Activated CD4-positive, alpha-beta T cell treated with anti-CD3 and anti-CD28 coated beads, Interleukin-10, Interleukin-2, amounts not matched to agents 100 ng/mL and 50 ng/mL, durations not matched to agents 16 hours and 8 hours (primary cell): ENCODE results near the gene COL5A1.

Source experiments
- DNase-seq: peaks from one replicate; pipeline ENCODE4 v3.0.0-alpha.2; 2020

Gene COL5A1

DNA sequence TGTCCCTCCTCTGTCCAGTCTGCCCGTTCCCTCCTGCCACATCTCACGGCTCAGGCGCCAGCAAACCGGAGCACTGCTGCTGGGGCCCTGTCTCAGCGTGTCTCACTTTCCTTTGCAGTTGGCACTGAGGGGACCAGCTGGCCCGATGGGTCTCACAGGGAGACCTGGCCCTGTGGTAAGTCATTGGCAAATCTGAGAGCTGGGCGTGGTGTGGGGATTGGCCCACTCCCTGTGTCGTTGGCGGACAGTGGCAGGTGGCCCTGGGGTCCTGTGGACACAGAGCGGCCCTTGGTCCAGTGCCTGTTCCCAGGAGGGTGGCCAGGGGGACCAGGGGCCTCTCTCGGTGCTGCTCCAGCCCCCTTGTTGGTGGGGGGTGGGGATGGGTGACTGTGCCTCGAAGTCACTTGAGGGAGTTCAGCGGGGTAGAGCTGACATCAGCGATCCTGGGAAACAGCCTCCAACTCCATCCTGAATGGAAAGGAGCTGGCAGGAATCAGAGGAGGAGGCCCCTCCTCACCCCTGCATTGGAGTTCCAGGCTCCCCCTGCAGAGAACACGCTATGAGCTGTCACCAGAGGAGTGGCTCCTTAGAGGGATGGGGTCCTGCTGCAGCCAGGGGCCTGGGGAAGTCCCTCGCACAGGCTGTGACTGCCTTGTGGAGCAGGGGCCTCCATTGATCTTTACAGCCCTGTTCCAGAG is 111.0 kb downstream of the COL5A1 start:
- DNase-seq: no peak

DNA sequence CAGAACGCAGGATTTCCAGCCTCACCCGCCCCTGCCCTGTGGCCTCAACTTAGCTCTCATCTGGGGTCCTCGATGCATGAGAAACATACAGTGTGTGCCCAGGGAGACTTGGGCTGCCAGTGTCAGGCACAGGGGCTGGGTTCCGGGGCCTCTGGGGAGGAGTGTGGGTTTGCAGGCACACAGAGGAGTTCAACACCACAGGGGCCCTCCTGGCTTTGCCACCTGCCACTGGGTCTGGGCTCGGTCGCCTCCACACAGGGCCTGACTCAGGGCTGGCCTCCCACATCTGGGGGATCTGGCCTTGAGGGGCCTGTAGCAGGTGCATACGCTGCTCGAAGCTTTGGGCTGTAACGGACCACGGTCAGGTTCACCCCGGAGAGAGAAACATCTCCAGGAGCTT is 111.6 kb downstream of the COL5A1 start:
- no peak for DNase-seq

DNA sequence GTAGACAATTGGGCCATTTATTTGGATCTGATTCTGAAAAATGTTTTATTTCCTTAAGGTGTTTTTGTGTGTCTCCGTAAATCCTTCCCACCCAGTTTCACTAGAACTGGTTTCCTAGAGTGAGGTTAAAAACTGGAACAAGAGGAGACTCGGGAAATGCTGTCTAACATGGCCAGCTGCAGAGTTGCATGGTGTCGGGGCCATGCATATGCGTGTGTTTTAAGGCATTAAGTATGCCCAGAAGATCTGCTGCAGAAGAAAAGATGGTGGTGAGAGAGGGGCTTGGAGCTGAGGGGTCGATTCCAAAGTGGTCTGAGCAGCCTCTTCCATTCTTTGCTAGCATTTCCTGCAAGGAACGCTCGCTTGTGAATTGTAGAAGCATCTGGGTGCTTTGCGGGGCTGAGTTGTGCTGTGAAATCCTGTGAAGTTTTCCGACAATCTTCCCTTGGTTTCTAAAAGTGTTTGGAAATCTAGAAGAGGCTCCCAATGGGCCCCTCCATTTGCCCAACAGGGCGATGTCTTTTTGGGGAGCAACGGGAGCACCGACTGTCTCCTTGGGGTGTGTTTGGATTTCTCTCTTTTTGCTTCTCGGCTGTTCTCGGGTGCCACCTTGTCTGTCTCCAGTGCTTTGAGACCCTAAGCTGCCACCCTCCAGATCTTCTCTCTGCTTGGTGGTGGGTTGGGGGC is 113.8 kb downstream of the COL5A1 start:
- no peak for DNase-seq

DNA sequence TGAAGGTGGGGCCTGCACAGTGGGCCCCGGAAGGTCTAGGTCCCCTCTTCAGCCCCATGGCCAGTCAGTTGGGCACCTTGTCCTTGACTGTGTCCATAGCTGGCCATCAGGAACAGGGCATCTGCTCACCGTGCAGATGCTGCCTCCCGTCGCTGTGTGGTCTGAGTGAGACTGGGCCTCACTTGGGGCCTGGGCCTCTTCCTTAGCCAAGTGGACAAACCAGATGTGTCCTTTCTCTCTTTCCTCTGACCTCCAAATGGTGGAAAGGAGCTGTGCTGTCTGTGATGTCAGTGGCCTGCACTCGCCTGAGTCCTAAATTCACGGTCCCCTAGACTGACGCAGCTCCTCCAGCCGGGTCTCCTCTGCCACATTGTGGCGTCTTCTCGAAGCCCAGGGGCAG is 114.5 kb downstream of the COL5A1 start:
- DNase-seq: no peak

DNA sequence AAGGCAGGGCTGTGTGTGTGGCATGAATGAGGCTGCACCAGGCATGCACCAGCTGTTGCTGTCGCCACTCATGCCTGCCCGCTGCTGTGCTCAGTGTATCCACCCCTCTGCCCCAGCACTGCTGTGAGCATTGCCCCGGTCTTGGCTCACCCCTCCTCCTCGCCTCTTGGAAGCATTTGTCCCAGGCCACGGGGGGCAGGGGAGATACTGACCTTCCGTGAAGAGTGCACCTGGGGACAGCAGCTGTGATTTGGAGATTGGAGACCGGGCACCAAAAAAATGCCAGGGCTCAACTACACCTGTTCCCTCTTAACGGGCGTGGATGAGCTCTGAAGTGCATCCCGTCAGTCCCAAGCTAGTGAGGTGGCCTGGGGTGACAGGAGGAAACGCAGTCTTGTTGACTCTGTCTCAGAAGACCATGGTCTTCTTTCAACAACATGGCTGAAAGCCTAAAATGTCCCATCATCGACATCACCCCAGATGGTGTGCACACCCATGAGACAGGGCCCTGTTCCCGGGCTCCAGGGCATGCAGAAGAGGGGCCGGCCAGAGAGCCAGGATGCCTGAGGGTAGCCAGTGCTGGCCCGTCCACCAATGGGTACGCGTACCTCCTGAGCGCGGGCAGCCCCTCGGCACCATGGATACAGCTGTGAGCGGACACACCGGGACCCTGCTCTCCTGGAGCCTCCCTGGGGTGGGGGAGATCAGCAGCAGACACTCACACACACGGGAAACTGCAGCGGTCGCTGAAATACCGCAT is 115.8 kb downstream of the COL5A1 start:
- DNase-seq: no peak

DNA sequence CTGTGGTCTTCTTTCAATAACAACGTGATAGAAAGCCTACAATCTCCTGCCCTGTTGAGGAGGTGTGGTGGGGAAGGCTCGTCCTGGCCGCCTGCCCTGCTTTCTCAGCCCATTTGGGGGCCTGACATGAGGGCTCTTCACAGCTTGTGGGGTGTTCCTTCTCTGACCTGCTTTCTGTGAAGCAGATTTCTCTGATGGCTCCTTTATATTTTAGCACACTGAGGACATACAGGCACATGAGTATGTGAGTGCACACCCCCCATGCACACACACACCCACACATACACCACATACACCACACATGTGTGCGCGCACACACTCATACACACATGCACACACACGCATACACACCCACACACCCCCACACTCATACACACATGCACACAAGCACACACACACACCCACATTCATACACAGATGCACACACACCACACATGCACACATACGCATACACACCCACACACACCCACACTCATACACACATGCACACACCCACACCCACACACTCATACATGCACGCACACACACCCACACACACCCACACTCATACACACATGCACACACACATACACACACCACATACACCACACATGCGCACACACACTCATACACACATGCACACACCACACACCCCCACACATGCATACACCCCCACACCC is 117.5 kb downstream of the COL5A1 start:
- no peak for DNase-seq

DNA sequence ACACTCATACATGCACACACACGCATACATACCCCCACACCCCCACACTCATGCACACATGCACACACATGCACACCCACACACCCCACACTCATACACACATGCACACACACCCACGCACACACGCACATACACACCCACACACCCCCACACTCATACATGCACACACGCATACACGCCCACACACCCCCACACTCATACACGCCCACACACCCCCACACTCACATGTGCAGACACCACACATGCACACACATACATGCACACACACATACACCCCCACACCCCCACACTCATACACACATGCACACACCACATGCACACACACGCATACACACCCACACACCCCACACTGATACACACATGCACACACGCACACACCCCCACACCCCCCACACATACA is 118.3 kb downstream of the COL5A1 start:
- DNase-seq: no peak

DNA sequence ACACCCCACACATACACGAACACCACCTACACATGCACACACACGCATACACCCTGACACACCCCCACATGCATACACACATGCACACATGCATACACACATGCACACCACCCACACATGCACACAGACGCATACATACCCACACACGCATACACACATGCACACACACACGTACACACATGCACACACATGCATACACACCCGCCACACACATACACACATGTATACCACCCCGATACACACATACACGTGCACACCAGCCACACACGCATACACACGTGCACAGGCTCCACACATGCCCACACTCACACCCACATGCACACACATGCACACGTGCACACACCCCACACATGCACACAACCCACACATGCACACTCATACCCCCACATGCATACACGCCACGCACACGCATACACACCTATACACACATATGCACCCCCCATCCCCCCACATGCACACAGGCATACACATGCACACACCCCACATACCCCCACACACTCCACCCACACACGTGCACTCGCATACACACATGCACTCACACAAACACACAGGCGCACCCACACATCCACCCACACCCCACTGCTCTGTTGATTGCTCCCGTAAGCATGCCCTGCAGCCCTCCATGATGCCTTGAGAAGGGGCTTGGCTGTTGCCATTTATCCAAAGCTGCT is 119.3 kb downstream of the COL5A1 start:
- DNase-seq: no peak

DNA sequence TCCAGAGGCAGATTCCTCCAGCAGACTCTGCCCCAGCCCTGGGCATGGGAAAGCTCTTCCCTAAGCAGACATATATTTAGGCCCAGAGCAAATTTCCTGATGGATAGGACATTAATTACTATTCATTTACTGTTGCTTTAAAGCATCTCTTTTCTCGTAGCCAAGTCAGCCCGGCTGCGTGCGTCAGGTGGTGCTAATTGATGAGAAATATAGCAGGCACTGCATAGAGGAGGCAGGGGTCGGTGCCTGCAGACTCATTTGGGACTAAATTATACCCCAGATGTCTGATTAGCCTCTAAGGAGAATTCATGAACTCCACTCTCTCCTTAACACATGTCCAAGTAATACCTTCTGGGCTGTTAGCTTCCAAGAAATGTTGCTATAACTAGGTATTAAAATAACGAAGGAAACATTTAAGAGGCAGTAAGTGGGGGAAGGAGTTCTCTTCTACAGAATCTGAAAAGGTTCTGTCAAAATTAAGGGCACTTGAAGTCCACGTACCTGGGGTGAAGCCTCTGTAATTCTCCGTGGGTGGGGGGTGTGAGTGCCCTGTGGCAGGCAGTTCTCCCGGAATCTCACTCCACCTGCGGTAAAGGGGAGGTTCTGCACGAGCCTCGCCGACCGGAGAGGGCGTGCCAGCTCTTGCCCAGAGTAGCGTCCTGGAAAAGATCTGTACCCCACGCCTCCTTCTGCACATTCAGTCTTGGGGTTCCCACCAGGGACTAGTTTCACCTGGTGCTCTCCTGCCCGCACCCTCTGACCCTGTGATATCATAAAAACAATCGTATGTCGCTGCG is 123.1 kb downstream of the COL5A1 start:
- DNase-seq: no peak

DNA sequence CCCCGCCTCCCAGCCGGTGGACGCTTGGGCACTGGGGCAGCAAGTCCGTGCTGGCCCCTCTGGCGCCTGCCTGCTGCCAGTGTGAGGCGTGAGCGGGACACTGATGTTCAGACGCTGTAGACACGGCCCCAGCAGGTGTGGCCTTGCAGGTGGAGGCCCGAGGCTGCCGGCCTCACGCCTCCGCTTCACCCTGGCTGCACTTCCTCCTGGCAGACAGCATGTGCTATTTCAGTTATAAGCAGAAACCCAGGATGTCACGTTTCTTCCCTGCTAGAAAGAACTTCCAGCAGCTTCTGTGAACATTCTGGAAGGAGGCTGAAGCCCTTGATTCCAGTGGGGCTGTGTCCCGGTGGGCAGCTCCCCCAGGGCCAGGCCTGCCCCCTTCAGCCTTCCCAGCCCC is 124.2 kb downstream of the COL5A1 start:
- DNase-seq: no peak

DNA sequence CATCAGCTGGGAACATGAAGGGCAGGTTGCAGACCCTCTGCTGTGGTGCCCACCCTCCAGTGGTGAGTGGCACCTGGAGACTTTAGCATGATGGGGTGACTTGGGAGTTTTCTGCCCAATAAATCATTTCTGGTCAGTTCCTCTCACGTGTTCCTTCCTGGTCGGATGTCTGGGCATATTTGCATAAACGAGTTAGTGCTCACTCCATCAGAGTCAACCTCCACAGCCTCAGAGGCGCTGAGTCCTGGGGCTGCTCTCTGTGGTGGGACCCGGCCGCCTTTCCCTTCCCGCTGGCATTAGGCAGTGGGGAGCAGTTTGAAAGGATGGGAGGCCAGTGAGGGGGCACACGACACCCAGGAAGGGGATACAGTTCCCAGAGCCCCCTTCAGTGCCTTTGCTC is 125.0 kb downstream of the COL5A1 start:
- DNase-seq: no peak

DNA sequence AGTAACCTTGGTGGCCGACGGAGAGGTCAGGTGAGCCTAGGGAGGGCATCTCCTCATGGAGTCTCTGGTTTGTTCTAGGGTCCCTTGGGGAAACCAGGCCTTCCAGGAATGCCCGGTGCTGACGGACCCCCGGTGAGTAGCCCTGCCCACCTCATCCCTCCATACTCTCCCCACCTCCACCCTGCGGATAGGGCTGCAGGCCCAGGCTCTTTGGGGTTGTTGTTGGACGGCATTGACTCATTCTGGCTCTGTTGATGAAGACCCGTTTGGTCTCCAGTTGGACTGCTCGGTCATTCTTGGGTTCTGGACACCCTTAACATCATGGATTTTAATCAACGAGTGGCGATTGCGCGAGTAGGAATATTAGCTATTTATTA is 126.7 kb downstream of the COL5A1 start:
- DNase-seq: no peak

DNA sequence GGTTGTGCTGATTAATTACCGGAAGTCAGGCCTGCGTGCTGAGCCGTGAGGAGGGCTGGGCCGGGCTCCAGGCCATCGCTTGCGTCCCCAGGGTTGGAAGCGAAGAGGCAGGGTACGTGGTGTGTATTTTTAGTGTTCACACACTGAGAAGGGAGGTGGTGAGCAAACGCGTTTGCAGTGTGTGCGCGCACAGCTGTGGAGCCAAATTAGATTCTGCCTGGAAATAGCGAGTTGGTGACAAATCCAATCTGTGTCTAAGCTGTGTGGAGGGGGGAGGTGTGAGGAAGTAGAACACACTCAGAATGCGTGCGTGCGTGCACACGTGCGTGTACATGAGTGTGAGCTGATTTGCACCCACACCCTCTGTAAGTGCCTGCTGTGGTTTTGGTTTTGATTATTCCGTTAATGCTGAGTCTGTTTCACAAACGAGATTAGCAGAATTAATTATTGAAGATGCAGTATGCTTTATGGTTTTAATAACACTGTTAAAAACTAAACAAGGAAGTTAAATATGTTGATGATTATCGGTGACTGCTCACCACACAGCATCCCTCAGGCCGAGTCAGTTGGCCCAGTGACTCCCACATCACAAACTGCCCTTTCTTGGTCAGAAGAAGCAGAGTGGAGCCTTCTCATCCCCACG is 127.2 kb downstream of the COL5A1 start:
- DNase-seq: no peak

DNA sequence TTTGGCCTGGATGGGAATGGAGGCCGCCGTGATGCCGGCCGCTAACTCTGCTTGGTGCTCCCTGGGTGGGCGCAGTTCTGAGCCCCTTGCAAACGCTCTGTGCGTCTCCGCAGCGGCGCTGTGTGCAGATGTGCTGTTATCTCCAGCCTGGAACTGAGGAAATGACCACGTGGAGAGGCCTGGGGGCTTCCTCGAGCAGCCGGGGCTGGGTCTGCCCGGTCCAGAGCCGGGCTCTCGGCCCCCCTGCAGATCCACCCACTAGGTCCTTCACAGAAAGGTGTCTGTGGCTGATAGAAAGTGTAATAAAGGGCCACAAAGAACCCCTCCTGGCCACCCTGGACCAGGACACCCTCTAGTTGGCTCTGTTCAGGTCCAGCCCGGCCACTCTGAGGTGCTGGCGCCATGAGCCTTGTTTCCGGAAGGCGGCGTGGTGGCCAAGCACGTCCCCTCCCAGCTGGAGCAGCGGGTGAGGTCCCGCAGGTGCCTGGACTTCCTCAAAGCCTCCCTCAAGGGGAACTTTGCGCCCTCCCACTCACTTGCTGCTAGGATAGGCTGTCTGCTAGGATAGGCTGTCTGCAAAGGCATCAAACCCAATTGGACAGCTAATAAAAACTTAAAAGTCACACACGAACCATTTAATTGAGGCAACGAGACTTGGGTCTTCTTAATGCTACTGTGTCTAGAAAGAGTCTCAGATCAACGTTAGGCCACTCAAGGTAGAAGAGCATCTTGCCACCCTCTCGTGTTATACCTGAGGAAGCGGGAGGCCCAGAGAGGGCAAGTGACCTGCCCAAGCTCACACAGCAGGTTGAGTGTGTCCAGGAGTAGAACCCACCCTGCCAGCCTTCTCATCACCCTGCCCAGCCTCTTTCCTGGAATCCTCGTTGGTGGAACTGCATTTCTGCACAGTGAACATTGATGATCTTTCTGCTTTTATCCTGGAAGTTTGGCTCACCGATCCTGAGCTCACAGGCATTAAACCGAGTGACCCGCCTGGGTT is 129.7 kb downstream of the COL5A1 start:
- DNase-seq: no peak

DNA sequence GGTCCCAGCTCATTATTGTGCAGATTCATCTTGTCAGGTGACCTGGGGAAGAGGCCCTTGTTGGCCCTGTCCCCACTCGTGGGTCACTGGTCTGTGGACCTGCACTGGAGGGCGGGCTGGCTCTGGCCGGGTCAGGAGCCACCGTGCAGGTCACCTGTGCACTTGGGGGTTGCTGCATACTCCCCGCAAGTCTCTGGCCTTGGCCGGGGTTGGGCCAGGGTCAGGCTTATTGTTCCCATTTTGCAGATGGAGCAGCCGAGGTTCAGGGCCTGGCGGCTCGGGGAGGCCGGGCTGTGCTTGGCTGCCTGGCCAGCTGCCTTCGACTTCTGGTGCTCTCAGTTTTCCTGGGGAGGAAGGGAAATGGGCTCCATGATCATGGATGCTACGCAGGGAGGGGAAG is 130.7 kb downstream of the COL5A1 start:
- no peak for DNase-seq

DNA sequence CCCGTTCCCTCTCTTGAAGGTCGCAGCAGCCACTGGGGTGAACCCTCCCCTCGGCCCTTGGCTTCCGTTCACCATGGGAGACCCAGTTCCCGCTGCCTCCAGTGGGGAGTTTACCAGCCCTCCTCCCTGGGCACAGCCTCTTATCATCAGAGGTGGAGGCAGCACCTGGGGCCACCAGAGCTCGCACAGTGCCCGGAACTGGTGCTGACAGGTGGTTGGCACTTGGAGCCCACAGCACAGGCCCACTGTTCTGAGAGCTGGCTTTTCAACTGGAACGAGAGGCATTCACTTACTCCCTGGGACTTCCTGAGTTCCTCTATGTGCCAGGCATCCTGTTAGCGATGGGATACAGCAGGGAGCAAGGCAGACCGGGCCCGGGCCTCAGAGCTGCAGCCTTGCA is 132.2 kb downstream of the COL5A1 start:
- no peak for DNase-seq

DNA sequence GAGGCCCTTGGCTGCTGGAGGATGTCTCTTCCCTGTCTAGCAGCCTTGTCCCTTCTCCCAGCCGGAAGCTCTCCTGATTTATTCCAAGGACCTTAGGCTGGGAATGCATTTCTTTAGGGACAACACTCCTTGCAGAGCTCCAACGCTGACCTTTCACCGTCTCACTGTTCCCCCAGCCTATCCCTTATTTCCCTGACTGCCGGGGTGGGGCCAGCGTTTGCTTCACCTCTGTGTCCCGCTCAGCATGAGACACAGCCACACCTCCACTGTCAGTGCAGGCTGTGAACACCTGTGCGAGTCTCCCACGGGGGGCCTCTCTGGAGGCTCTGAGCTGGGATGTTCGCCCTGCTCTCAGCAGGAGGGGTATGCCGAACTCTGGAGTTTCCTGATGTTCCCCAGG is 132.8 kb downstream of the COL5A1 start:
- no peak for DNase-seq

DNA sequence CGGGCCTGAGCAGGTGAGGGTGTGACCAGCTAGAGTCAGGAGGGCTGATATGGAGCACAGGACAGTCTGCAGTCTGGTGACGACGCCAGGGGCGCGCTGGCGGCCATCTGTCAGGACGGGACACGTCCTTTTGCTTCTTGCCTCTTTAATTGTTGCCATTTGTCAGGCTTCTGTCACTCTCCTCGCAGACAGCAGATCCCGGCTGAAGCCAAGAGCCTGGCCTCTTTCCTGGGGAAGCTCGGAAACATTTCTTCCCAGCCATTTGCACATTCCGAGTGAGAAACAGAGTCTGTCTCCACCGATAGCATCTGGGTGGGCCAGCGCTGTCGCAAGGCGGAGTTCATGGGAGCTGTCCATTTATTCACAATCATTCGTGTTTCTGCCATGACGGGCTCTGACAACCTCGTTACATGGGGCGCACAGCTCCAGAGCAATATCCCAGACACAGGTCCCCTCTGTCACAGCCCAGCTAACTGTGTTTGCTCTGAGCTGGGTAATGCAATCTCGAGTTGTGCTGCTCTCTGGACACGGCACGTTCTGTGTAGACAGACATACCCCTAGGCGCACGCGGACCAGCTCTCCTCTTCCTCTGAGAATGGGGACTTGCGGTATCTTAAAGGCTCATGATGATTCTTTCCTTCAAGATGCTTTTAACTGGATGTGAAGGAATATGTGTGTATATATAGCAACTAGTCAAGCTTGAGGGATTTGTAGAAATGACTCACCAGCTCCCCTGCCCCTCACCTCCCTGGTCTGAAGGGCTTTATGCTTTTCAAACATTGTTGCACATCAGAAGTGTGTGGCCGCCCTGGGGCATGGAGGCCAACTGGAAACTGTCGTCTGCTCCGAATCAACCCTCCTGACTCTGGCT is 133.7 kb downstream of the COL5A1 start:
- no peak for DNase-seq

DNA sequence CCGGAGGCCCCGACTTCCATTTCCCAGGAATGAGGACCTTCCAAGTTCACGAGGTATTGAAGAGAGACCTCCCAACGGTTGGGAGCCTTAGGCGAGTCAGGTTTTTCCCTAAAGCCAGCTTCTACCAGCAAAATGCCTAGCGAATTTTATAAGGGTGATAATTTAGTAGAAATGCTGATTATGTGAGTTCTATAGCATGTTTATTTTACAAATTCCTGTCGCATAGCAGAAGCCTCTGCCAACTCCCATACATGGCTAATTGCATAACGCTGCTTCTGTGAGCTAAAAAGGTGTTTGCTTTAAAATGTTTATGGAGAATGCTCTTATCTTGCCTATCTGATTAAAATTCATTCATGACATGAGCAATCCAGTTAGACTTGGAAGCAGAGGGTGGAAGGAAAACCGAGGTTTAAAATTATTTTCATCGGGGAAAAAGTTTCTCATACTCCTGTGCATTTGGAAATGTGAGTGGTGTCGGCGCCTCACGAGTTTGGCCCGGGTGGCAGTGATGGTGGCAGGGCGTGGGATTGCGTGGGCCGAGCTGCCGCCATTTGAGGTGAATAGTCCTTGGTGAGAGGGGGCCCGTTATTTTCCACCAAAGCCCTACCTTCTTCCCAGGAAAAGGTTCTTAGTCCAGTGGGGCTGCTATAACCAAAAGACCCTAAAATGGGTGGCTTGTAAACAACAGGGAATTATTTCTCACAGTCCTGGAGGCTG is 134.6 kb downstream of the COL5A1 start:
- DNase-seq: no peak
